HS-27A (cell line): Measurements from ENCODE around the gene C19orf33.
"Not testable (repeated sequence)": the region's sequence is repeated elsewhere in the genome, so short reads cannot be mapped to it uniquely, and the experiment has no call there.

Source experiments
- DNase-seq: peaks from one replicate; pipeline ENCODE4 v3.0.0-alpha.2; 2012; ENCODE audit warnings: low read depth, missing footprints

The C19orf33 gene

DNA sequence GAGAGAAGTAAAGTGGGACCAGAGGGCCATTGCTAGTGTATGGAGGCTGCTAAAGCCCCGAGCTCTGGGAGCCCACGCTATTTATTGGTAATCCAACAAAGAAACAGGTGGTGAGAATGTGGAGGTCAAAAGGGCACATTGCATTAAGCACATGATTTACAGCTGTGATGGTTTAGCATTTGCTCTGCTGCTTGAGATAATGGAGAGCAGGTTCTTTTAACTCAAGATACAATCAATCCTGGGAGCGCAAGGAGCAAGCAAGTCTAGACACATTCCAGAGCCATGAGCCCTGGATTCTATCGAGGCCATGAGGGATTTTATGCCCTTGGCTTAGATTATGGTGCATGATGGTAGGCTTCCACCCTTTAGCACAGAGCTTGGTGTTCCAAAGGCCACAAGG, 35.0 kb downstream of the C19orf33 start:
- not testable (repeated sequence) for DNase-seq

DNA sequence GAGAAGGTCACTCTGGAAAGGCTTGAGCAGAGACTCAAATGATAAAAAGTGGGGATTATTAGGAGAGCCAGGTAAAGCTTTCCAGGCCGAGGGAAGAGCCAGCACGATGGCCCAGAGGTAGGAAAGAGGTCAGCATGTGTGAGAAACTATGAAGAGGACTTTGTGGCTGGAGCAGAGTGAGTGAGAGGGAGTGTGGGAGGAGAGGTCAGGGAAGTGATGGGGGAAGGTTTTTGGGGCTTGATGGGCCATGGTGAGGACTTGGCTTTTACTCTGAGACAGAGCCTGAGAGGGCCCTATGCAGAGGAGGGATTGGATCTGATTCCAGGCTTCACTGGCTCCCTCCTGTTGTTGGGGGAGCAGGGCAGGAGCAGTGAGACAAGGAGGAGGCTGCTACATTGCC, 36.9 kb downstream of the C19orf33 start:
- DNase-seq = no peak

DNA sequence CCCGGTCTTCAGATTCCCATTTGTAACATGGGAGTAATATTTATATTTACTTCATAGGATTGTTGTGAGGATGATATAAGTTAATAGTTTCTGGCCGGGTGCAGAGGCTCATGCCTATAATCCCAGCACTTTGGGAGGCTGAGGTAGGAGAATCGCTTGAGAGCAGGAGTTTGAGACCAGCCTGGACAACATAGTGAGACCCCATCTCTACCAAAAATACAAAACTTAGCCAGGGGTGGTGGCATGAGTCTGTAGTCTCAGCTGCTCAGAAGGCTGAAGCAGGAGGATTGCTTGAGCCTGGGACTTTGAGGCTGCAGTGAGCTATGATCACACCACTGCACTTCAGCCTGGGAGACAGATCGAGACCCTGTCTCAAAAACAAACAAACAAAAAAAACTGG, 42.8 kb downstream of the C19orf33 start:
- DNase-seq = no peak

DNA sequence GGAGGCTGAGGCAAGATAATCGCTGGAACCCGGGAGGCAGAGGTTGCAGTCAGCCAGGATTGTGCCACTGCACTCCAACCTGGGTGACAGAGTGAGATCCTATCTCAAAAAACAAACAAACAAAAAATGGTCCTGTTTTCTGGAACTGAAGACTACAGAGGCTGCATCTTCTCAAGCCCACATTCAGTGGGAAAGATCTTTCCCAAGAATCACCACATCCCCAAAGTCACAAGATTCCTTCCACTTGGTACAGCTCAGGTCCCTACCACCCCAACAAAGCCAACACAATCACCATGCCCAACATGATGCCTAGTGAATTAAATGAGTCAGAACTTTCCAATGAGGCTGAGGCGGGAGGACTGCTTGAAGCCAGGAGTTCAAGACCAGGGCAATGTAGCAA, 46.8 kb downstream of the C19orf33 start:
- no peak for DNase-seq

DNA sequence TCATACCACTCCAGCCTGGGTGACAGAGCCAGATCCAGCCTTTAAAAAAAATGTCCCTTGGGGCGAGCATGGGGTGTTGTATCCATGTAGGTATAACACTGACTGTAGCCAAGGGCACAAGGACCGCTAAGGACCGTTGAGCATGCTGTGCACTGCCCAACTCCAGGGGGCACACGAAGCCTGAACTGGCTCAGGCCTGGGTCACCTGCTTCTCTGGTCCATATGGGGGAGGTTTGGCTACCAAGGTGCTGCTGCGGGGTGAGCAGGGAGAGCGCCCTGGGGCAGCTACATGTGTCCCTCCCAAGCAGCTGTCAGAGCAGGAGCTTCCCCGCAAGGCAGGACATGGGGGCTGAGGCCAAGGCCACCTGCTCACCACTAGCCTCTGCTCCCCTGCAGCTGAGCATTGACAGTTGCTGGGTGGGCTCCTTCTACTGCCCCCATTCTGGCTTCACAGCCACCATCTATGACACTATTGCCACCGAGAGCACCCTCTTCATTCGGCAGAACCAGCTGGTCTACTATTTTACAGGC, 47.9 kb downstream of the C19orf33 start:
- DNase-seq = no peak

DNA sequence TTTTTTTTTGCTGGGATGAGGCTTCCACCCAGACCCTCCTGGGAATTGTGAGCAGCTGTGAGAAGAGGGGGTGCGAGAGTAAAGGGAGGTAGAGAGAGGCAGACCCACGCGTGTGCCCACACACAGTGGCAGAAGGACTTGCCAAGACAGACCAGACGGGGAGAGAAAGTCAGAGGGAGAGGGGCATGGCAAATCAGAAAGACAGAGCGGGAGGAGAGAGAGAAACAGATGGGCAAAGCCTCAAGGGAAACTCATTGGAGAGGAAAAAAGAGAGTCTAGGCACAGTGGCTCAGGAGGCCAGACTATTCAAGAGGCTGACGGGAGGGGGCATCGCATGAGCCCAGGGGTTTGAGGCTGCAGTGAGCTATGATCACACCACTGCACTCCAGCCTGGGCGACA, 48.6 kb downstream of the C19orf33 start:
- DNase-seq = no peak
